GOT3 (cell line): ENCODE measurements around the gene HOXA11.

Experiments
- DNase-seq: peaks from one replicate; lab custom pipeline; 2025; ENCODE audit warnings: mixed read lengths; lab: John Stamatoyannopoulos, UW

The HOXA11 gene

GRCh38 chr7:27133409-27134231 lies 51.4 kb downstream of the HOXA11 start:
- DNase-seq = no peak

DNA sequence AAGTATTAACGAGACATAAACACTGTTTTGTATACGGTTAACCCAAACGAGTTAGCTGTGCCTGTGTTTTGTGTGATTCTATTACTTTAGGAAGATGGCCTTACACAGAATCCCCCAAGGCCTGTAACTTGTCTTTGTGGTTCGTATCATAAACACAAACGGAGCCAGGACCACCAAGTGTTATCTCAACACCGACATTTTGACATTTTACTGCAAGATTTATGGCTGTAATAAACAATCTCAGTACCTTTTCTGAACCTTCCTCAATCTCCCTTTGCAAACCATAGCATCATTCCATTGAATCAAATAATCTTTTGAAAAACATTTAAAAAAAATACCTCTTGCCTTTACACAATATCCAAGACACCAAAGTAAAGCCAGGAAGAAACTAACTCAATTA lies 52.1 kb downstream of the HOXA11 start:
- no peak for DNase-seq

DNA sequence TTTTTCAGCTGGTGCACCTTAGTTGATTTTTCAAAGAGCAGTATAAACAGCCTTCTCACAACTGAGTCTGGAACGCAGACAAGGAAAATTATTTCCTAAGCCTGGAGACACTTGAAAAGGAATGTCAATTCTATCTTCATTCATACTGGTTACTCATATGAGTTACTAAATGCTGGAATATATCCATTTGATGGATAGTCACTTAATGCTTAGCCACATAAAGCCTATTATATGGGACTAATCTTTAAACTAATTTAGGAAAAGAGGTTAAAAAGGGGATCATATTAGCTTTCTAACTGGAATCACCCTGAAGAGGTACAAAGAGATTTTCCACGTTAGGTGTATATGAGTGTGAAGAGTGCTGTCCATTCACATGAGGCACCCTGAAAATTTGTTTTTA lies 52.8 kb downstream of the HOXA11 start:
- no peak for DNase-seq

DNA sequence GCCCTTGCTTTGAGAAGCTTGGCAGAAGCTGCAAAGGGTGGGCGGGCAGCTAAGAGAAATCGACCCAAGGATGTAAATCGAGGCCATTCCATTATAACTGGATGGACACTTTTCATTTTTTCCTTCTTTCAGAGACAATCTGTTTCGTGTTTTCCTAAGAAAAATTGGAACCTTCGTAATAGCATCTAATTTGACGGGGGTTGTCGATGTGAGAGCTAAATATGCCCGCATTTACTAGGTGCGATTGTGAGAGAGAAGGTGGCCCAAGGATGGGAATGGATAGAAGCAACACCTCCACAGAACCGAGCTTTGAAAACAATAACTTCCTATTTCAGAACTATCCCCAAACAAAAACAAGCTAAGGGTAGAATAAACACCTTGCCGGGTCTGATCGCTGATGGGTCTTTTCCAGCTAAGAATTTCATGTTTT lies 53.6 kb downstream of the HOXA11 start:
- DNase-seq = no peak
